GM18951 (cell line): Measurements from ENCODE around the gene PLIN3.
A peak's percentile ranks its signal among the peaks of the same experiment; 100 is the strongest.
"Not testable (repeated sequence)": the region's sequence is repeated elsewhere in the genome, so short reads cannot be mapped to it uniquely, and the experiment has no call there.

Experiments
- POLR2A ChIP-seq: IDR thresholded peaks from 4 replicates; pipeline ENCODE4 v1.6.1; 2011; ENCODE audit warnings: mild to moderate bottlenecking; ENCODE audit not compliant: insufficient read length, insufficient read depth; ENCODE audit errors: extremely low read depth
- in situ Hi-C: fragments of 300-500 bp; cut with MboI; formaldehyde crosslinking; loops from one replicate; pipeline ENCODE4 v1.12.0; 2022; ENCODE audit warnings: low sequenced_read_pairs, mixed read lengths, inconsistent platforms; ENCODE audit not compliant: unreplicated experiment

PLIN3 gene

DNA sequence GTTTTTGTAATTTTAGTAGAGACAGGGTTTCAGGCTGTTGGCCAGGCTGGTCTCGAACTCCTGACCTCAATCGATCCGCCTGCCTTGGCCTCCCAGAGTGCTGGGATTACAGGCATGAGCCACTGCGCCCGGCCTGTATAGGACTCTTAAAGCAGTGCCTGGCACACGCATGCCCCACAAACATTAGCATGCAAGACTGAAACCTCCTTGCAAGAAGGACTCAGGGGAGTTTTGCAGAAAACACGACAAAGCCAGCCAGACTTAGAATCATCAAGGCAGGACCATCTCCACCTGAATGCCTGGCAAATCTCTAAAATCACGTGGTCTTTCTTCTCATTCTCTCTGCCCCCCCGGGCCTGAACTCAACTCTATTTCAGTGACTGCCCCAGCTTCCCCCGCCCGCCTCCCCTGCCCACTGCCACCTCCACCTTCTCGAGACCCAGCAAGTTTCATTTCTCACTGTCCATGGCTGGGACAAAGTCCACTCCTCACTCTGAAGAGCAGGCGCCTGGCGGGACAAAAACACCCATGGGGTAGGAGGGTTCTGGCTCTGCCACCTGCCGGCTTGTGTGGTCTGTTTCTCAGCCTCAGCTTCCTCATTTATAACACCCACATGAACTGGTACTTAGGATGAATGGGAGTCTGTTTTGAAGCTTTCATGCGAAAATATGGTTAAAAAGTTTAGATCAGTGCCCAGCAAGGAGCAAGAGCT is 38.3 kb downstream of the PLIN3 start:
- peak; percentile 22 for TF ChIP-seq POLR2A
- in situ Hi-C loops: no loop called here

- in situ Hi-C loops: no loop called here
Measured at GRCh38 chr19:4823577-4823976, 43.9 kb downstream of the PLIN3 start.

GRCh38 chr19:4822354-4822753 is 45.1 kb downstream of the PLIN3 start:
- in situ Hi-C loops: not testable (repeated sequence)

More at GRCh38 chr19:4823577-4823976, 43.9 kb downstream of the PLIN3 start:
- no peak for TF ChIP-seq POLR2A

GRCh38 chr19:4821265-4821664 is 46.2 kb downstream of the PLIN3 start:
- no peak for TF ChIP-seq POLR2A
- in situ Hi-C loops: no loop called here

DNA sequence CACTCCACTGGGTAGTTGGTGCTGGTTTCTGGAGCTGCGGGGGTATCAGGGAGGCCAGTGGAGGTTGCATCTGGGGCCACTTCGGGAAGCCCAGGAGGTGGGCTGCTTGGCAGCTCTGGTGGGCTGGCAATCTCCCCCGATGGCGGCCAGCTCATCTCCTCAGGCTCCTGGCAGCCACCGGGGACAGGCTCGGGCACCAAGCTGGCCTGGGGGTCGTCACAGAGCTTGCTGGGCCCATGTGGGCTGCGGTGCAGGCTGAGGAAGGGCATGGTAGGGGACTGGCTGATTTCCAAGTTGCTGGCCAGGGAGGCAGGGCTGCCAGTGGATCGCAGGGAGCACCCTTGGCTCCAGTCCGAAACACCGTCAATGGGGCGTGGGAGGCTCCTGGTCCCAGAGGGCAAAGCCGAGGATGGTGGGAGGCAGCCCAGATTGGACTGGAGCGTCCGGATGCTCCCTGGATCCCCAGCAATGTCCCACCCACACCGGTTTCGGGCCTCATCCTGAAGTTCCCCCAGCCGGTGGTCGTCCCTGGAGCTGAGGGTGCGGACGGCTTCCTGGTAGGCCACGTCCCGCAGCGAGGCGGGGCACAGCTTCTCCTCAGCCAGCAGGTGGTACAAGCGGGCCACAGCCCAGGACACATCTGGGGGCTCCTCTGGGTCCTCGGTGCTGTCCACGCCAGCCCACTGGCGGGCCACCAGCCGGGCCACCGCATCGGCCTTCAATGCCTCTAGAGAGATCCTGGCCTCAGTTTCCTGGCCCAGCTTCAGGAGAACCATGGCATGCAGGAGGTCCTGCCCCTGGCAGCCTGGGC is 49.8 kb downstream of the PLIN3 start:
- in situ Hi-C loops: no loop called here
- TF ChIP-seq POLR2A: no peak

- TF ChIP-seq POLR2A: no peak
- in situ Hi-C loops: no loop called here
Measured at GRCh38 chr19:4816950-4817278, 50.6 kb downstream of the PLIN3 start.

DNA sequence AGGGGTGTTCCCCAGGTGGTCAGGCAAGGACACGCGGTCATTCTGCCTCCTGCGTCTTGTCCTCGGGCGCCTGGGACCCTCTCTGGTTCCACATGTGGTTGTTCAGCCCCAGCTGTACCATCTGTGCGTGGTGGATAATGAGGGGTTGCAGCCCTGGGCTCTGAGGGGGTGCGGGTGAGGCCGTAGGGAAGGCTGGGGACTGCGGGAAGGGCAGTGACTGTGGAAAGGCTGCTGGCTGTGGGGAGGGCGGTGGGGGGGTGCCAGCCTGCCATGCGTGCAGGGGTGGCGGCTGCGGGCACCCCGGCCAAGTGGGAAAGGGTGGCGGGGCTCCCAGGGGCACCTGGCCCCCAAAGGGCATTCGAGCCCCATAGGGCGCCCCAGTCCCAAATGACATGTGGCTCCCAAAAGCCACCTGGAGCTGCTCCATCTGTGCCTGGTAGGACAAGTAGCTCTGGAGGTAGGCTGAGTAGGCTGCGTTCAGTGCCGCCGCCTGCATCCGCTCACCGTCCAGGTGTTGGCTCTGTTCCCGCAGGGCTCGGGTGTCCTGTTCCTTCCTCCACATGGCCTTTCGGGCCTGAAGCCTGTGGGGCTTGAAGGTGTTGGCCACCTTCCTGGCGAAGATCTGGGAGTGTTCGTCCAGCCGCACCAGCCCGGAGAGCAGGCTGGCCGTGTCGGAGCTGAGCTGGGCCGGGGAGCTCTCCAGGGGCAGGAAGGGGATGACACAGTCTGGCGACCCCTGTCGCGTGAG is 51.1 kb downstream of the PLIN3 start:
- TF ChIP-seq POLR2A: no peak
- in situ Hi-C loops: no loop called here

DNA sequence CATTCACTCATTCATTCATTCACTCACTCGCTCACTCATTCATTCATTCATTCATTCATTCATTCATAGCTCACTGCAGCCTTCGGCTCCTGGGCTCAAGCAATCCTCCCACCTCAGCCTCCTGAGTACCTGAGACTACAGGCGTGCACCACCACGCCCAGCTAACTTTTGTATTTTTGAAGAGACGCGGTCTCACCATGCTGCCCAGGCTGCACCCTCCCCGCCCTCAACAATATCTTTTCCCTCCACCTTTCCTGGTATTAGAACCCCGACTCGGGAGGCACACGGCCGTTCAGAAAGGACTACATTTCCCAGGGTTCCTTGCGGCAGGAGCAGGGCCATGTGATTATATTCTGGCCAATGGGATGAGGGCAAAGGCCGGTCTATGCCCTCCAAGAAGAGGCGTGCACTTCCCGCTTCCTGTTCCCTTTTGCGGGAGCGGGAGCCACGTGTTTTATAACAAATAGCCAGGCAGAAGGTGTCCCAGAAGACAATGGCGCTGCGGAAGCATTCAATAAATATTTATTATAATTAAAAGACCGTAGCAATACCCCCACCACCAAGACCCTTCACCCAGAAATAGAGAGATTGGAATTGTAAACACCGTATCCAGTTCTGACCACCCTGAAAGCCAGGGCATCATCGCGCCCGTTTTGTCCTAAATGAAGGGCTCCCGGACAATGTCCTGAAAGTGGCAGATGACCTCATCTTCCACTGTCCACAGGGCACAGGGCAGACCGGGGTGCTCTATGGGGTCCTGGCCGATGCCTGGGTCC is 51.9 kb downstream of the PLIN3 start:
- in situ Hi-C loops: no loop called here
- no peak for TF ChIP-seq POLR2A

DNA sequence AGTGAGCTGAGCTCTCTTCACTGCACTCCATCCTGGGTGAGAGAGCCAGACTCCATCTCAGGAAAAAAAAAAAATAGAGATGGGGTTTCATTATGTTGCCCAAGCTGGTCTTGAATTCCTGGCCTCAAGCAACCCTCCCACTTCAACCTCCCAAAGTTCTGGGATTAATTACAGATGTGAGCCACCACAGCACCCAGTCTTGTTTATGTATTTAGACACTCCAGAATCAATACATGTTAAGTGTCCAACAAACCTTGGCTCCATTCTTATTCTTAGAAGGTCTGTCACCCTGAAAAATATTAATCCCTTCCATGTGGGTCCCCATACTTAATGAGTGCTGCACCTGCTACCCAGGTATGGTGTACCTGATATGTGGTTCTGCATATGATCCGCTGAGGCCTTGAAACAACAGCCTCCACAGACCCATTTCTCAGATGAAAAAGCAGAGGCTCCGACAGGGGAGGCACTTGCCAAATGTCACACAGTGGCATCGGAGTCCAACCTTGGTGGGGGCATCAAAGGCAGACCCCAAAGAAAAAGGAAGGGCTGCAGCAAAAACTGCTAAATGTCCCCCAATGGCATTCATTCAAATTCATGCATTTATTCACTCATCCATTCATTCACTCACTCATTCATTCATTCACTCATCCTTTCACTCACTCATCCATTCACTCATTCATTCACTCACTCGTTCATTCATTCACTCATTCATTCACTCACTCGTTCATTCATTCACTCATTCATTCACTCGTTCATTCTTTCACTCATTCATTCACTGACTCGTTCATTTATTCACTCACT is 52.6 kb downstream of the PLIN3 start:
- in situ Hi-C loops: no loop called here

GRCh38 chr19:4811328-4812131 is 55.9 kb downstream of the PLIN3 start:
- TF ChIP-seq POLR2A: no peak
- in situ Hi-C loops: no loop called here

More for the DNA sequence above, 52.6 kb downstream of the PLIN3 start:
- no peak for TF ChIP-seq POLR2A

DNA sequence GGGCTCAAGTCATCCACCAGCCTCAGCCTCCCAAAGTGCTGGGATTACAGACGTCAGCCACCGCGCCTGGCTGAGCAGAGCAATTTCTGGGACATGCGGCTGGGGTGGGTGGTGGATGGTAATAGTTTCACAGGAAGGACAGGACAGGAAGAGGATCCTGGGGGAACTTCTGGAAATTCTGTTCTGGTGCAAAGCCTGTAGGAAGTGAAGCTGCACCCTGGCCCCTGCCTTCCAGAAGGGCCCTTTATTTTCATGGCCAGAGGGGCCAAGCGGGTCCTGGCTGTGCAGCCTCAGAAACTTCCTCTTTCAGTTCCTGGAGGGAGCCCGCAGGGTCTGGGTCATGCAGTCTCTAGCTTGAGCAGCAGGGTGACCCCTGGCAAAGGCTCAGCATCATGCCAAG is 60.3 kb downstream of the PLIN3 start:
- in situ Hi-C loops: loop anchor here (10.0 kb wide), 1 partner anchor 48 kb away; no protein-coding TSS in a partner anchor
- TF ChIP-seq POLR2A: no peak
